Retinal pigment epithelial cell (primary cell): Measurements from ENCODE around the gene BEND7.

Source experiments
- DNase-seq: peaks from one replicate; pipeline ENCODE4 v3.0.0-alpha.2; 2010; ENCODE audit warnings: low read depth
- H3K4me3 ChIP-seq: 2 replicates; pipeline ENCODE4 v1.5.1; 2011; ENCODE audit warnings: mild to moderate bottlenecking, low read length, control low read depth, moderate library complexity
- TF ChIP-seq, protein P1 (sequence below): conservative IDR thresholded peaks from 2 replicates; pipeline ENCODE4 v1.5.1; 2011; ENCODE audit warnings: low read depth, low read length, control low read depth, inconsistent platforms

BEND7 gene

DNA sequence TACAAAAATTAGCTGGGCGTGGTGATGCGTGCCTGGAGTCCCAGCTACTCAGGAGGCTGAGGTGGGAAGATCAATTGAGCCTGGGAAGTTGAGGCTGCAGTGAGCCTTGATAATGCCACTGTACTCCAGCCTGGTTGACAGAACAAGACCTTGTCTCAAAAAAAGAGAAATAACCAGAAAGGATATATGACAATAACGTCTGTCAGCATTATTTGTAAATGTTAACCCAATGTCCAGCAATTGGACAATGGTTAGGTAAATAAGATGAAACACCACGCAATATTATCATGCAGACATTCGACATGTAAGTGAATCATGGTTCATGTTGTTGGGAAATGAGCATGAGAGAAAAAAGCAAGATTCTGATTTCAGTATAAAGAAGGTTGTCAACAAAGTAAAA lies 136.1 kb downstream of the BEND7 start:
- TF ChIP-seq, protein P1, sequence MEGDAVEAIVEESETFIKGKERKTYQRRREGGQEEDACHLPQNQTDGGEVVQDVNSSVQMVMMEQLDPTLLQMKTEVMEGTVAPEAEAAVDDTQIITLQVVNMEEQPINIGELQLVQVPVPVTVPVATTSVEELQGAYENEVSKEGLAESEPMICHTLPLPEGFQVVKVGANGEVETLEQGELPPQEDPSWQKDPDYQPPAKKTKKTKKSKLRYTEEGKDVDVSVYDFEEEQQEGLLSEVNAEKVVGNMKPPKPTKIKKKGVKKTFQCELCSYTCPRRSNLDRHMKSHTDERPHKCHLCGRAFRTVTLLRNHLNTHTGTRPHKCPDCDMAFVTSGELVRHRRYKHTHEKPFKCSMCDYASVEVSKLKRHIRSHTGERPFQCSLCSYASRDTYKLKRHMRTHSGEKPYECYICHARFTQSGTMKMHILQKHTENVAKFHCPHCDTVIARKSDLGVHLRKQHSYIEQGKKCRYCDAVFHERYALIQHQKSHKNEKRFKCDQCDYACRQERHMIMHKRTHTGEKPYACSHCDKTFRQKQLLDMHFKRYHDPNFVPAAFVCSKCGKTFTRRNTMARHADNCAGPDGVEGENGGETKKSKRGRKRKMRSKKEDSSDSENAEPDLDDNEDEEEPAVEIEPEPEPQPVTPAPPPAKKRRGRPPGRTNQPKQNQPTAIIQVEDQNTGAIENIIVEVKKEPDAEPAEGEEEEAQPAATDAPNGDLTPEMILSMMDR, result no peak
- H3K4me3 ChIP-seq, result no peak overlapping the region
- DNase-seq, result no peak
